GM19468 (cell line): Measurements from ENCODE around the gene CEP19.

ENCODE experiments used
- ATAC-seq: cut with Tn5 transposase; IDR thresholded peaks from one replicate; pipeline ENCODE4 v1.9.1; 2021; ENCODE audit warnings: mild to moderate bottlenecking, moderate library complexity, moderate number of reproducible peaks; ENCODE audit not compliant: unreplicated experiment; ENCODE audit errors: extremely low read depth

CEP19 gene

DNA sequence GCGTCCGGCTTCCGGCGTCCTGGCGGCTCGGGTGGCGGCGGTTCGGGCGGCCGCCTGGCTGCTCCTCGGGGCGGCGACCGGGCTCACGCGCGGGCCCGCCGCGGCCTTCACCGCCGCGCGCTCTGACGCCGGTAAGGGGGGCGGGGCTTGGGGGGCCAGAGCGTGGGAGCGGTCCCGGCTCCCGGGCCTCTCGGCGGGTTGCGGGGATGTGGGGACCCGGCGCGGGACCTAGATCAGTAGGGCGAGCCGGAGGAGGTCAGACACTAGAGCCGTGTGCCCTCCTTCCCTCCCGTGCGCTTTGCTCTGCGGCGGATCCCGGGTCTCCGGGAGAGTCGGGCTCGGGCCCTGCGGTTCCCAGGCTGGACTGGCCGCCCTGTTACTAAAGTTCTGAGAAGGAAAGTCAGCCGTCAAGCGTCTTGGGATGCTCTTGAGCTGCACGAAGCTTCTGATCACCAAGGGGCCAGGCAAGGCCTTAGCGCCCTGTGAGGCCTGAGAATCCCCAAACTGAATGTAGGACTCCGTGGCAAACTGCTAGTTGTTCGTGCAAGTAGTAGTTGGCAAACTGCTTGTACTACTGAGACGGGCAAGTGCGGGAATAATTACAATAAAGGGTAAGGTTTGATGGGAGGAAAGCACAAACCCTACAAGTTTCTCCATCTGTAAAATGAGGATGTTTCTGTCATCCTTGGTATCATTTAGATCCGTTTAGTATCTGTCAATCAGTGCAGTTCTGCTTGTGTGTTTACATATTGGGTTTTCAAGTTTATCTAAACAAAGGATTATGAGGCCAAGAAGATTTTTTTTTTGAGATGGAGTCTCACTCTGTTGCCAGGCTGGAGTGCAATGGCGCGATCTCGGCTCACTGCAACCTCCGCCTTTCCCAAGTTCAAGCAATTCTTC is 714 bp upstream of the CEP19 start:
- ATAC-seq: no peak

DNA sequence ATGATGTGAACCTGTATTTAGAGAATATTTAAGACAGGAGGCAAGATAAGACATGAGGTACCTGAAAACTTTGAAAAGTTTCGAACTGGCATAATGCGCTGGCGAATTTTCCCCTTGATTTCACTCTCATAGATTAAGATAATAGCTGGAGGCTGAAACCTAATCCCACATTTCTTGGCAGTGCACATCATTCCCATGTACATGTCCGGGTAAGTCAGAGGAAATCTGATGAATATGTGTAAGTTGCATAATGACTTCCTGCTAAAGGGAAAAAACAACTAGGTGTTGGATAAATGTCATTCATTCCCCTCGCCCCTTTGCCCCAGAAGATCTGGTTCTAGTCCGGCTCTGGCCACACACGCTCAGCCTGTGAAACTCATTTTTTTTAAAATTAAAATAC is 3.6 kb downstream of the CEP19 start:
- no peak for ATAC-seq

DNA sequence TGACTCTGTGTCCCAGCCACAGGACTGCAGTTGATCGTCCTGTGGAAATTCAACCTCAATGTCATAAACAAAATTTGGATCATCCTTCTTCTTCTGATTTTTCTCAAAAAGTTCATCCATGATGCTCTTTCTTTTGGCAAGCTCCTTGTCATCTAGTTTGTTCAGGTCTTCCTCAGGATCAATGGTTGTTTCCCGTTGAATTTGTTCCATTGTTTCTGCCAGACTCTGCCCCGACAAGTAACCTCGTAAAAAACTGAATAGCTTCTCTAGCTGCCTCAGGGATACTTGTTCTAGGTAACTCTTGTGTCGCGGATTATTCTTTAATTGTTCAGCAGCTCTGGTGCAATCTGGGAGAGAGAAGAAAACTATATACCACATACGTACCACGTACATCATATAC is 4.5 kb downstream of the CEP19 start:
- ATAC-seq: no peak

DNA sequence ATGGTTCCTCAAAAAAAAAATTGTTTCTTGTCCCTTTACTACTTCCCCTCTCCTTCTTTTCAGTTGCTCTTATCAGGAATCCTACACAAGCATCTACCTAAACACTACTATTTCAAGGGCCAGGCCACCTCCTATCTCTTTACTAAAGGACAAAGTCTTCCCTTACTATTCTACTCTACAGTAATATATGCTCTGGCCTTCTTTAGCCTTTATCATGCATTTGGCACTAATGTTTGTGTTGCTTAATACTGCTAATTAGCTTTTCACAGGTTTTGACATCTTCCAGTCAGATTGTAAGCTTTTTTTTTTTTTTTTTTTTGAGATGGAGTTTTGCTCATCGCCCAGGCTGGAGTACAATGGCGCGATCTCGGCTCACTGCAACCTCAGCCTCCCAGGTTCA is 5.3 kb downstream of the CEP19 start:
- ATAC-seq: no peak

DNA sequence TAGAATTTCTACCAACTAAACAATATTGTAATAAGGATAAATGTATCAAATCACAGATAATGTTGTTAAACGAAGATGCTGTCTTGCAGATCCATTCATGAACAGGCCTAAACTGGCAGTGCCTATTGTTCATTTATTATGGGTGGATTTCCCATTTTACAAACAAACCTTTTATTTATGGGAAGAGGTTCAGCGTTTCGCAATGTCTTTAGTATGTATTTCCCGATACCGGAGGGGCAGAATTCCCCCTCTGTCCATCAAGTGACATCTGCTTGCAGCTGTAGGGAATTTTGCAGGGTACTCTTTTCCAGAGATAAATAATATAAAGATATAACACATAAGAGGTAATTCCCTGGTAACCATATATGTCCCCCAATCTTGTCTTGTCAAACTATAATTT is 5.7 kb downstream of the CEP19 start:
- ATAC-seq: no peak

DNA sequence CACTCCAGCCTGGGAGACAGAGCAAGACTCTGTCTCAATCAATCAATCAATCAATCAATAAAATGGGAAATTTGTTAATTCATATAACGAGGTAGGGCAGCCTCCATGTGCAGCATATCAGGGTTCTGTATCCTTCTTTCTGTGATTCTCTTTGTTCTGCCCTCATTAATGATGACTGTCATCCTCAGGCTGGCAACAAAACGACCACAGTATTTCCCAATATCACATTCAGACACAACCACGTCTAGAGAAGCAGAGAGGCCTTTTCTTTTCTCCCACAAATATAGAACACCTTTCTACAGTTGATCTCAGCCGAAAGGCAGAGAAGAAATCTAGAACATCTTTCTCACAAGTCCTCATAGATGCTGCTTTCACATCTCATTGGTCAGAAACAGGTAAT is 11.2 kb downstream of the CEP19 start:
- no peak for ATAC-seq

DNA sequence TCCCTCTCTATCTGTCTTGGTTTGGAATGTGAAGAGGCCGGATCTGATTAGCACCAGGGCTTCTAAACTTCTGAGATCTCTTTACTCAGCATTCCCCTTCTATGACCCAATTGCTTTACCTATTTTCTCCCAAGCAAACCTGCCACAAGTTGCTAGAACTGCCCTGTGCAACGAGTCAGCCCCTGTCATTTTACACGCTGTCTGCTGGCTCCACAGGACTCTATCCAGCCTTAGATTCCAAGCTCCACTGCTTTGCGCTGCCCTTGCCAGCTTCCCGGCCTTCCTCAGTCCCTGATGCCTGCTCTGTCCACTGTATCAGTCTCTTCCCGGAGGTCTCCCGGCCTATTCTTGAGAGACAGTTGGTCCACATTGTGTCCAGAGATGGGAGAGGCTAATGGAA is 12.3 kb downstream of the CEP19 start:
- no peak for ATAC-seq

DNA sequence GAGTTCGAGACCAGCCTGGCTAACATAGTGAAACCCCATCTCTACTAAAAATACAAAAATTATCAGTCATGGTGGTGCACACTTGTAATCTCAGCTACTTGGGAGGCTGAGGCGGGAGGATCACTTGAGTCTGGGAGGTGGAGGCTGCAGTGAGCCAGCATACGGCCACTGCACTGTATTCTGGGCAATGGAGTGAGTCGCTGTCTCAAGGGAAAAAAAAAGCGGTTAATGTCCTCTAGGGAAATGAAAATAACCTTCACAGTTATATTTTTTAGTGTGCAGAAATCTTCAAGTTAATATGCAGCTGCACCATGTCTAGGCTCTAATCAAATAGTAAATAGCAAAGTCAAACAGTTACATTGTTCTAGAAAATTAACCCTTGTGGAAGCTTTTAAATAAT is 14.8 kb downstream of the CEP19 start:
- ATAC-seq: no peak

DNA sequence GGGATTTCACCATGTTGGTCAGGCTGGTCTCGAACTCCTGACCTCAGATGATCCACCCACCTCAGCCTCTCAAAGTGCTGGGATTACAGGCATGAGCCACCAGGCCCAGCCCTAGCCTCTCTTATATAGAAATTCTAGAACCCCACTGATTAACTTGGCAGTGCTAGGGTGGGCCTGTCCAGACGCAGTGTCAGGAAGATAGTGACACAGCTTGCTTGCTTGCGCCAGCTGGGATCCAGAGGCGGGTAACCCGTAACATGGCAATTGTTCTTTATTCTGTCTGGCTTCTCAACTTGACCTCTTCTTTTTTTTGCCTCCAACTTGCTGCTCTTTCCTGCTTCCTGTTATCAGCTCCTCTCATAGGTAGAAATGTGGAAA is 16.2 kb downstream of the CEP19 start:
- no peak for ATAC-seq

DNA sequence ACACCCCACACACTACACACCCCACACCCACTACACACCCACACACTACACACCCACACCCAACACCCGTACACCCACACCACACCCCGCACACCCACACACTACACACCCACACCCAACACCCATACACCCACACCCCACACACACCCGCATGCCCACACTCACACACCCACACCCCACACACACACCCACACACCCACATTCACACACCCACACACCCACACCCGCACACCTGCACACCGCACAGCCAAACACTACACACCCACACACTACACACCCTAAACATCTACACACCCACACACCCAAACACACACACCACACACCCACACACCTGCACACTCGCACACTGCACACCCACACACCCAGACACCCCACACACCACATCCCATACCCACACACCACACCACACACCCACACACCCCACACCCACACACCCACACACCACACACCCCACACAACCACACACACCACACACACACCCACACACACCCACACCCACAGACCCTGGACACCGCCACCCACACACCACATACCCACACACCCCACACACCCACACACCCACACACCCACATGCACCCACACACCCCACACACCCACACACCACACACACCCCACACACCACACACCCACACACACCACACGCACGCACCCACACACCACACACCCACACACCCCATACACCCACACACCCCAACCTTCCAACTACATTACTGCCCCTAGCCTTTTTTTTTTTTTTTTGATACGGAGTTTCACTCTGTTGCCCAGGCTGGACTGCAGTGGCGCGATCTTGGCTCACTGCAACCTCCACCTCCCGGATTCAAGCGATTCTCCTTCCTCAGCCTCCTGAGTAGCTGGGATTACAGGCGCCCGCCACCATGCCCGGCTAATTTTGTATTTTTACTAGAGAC is 16.9 kb downstream of the CEP19 start:
- no peak for ATAC-seq

DNA sequence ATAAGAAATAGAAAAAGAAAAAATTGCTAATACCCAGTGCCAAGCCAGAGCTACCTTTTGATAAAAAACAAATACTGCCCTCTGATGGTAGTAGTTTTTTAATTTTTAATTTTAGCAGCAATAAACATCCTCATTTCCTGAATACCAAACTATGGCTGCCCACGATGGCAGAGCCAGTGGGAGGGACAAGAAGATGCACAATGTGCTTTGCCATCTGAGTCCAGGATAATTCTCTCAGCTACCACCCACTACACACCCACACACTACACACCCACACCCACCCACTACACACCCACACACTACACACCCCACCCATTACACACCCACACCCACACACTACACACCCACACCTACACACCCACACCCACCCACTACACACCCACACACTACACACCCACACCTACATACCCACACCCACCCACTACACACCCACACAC is 17.8 kb downstream of the CEP19 start:
- ATAC-seq: no peak

DNA sequence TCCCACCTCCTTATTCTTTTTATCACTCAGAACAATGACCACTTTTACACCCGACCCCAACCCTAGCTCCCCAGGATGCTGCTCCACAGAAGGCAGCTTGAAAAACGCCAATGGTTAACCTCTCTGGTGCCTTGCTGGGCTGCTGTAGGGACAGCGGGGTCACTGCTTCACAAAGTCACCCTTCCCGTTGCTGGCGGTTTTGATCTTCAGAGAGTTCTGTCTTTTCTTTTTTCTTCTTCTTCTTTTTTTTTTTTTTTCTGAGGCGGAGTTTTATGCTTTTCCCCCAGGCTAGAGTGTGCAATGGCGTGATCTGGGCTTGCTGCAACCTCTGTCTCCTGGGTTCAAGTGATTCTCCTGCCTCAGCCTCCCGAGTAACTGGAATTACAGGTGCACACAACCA is 20.7 kb downstream of the CEP19 start:
- no peak for ATAC-seq

DNA sequence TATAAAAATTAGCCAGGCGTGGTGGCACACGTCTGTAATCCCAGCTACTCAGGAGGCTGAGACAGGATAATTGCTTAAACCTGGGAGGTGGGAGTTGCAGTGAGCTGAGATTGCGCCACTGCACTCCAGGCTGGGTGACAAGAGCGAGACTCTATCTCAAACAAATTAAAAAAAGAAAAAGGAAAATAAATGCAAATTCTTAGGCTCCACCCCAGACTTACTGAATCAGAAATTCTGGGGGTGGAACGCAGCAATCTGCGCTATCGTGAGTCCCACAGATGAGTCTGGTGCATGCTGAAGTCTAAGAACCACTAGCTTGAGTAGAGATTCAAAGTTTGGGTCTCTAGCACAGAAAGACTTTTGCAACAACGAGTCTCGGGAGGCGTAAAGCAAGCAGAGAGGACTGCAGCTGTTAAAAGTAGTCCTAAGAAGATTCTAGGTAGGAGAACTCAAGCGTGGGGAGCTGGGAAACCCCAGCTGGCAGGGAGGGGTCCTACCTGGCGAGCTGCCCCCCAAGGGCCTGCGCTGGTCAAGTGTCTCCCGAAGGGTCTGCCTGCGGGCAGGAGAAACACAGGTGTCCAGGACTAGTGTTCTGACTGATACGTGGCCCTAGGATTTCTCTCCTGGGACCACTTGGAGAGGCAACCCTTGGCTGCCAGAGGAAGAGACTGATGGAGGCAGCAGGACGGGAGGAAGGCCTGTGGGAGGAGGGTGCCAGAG is 21.9 kb downstream of the CEP19 start:
- ATAC-seq: no peak

DNA sequence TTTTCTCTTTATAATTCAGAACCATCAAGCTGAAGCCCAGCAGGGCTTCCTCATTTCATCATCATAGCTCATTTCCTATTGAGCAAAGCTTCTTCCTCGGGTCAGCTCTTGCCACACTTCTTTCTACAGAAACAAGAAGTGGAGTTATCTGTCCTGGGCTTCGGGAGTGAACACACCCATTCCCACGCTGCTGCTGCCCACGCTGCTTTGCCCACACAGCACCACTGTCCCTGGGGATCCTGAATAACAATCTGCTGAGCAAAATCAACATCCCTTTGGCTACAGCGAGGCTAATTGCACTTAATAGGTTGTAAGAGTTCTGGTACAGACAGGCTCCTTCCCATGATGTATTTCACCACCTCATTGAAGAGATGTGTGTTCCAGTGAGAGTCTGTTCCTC is 23.7 kb downstream of the CEP19 start:
- ATAC-seq: no peak

DNA sequence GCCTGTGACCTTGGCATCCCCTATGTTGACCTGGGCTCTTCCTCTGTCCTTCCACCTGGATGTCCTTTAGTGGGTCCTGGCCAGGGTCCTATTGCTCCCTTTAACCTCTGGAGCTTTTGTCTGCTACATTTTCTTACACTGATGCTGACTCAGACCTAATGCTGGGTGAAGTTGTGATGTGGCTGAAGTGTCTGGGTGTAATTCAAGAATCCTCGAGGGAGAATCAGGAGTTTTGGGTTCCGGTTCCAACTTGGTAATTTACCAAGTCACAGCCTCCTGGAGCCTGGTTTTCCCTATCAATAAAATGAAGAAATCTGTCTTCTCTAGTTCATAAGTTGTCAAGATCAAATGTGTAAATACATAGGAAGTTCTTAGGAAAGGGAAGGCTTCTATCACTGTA is 25.6 kb downstream of the CEP19 start:
- no peak for ATAC-seq

DNA sequence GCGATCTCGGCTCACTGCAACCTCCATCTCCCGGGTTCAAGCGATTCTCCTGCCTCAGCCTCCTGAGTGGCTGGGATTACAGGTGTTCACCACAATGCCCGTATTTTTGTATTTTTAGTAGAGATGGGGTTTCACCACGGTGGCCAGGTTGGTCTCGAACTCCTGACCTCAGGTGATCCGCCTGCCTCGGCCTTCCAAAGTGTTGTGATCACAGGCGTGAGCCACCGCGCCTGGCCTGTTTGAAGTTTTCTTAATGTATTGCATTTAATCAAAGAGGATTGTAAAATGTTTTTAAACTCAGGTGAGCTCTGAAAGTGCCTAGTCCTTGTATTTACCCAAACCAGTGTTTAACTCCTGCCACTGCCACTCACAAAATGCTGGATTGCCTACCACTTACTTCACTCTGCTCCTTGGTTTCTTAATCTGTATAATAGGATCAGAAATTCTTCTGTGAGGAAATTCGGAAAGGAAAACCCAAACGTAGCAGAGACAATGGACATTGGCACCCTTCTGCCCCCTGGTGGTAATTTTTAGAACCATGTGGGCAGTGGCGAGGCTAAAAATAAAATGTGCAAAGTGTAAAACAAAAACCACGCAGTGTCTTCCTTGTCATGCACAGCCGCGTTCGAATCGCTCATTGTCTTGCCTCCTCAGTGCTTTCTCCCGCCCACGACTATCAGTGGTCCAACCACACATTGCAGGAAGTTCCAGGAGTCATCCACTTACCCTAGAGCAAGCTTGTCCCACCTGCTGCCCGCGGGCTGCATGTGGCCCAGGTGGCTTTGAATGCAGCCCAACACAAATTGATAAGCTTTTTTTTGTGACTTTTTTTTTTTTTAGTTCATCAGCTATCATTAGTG is 27.3 kb downstream of the CEP19 start:
- ATAC-seq: no peak

DNA sequence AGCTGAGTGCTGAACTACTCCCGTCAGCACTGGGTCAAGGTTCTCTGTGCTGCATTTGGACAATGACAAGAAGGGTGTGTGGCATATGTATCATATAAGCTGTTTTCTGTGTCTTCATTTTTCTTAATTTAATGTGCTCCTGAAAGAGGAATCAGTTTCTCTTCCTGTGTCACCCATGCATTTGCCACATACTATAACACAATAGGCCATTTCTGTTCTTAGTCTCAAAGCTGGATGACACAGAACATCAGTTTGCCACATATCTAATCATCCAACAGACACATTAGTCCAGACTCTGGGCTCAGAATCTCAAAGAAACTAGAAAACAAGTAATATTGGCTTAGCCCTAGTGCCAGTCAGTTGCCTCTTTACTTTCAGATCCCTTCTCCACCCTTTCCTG is 34.1 kb downstream of the CEP19 start:
- no peak for ATAC-seq

DNA sequence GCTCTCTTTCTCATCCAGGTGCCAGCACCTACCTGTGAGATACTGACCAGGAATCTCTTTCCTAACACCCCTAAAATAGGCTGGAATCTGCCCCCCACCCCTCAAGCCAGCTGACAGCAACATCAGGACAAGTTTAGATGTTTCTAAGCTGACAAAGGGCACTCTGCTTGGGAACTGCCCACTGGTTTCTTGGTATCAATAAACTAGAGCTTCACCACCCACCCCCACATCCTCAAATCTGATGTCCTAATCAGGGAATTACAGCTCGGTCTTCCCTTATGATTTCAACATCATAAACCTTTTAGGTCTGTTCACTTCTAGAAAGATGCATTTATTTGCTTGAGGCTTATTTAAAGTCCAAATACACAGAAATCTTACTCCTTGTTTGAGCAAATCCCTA is 34.7 kb downstream of the CEP19 start:
- ATAC-seq: no peak

DNA sequence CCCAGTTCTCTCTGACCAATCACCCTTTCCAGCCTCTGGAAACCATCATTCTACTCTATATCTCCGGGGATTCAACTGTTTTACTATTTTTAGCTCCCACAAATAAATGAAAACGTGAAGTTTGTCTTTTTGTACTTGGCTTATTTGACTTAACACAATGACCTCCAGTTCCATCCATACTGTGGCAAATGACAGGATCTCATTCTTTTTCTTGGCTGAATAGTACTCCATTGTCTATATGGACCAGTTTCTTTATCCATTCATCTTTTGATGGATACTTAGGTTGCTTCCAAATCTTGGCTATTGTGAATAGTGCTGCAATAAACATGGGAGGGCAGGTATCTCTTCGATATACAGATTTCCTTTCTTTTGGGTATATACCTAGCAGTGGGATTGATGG is 38.4 kb downstream of the CEP19 start:
- ATAC-seq: no peak

DNA sequence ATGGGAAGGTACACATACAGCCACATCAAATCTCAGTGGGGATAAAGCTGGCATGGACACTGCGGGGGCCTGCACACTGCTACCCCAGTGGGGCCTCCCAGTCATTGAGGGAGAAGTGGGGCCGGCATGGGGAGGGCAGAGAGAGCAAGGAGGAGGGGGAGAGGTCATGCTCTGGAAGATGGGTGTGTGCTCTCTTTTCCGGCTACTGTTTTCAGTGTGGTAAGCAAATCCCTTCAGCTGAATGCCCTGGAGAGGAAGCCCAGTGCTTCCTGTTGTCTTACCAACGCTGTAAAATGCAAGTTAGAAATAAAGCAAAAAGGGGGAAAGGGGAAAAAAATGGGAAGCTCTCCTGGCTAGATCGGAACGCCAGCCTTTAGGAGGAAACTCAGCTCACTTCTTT is 41.7 kb downstream of the CEP19 start:
- ATAC-seq: no peak
